Measurements from ENCODE around the gene MPPED2.

The MPPED2 gene

DNA sequence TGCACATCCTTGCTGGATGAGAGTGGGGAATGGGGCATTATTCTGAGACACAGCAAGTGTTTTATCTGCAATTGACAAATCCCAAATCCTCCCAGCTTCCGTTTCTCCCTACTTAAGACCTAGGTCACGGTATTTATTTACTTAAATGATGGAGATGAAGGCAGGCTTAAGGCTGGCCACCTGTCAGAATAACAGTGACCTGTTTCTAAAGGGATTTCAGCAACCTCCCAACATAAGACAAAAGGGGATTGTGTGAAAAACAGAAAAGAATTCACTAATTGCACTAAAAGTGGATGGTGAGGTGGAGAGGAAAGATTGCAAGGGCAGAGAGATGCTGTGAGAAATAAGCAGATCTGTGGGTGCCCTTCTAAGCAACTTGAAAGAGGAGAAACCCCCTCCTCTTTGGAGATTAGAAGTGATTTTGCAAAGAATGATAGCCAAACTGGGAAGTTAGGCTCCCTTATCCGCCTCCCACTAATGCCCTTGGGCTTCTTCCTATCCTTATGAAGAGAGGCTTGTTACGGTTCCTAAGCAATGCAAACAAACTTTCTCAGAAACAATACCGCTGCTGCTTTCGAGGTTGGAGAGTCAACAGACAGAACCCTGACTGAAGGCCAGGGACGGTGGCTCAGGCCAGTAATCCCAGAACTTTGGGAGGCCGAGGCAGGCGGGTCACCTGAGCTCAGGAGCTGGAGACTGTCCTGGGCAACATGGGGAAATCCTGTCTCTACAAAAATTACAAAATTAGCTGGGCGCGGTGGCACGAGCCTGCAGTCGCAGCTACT is 179.0 kb downstream of the MPPED2 start:
- no peak for DNase-seq

GRCh38 chr11:30405385-30405784 is 180.8 kb downstream of the MPPED2 start:
- no peak for DNase-seq

DNA sequence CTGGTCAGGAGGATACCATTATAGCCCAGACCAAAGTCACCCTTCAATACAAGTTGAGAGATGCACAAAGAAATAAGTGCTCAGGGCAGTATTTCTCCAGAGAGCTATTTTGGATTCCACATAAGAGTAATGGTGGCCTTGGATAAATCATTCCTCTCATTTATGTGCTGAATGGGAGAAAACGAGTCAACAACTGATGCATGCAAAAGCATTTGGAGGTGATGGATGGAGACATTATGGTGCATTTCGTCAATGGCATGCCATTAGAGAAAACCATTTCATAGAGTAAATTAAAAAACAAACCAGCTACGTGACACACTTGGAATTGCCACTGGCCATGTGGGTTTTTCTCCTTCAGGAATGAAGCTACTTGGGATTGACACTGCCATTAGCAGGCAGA is 182.0 kb downstream of the MPPED2 start:
- no peak for DNase-seq

- no peak for DNase-seq
These were observed 190.4 kb downstream of the MPPED2 start for GRCh38 chr11:30395751-30396150.

DNA sequence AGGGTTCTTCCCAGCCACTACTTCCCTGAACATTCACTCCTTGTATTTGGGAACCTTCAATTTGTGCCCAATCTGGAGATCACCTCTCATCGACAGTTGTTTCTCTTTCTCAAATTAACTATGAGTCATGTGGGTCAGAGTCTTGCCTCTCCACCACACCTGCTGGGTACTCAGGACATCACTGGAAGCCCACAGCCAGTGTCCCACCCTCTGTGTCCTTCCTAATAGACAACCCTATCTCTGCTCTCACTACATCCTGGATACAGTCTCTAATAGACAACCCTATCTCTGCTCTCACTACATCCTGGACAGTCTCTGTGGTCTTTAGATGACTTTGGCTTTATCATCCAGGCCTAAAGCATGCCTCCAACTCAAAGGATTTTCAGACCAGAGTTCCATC is 193.1 kb downstream of the MPPED2 start:
- no peak for DNase-seq

DNA sequence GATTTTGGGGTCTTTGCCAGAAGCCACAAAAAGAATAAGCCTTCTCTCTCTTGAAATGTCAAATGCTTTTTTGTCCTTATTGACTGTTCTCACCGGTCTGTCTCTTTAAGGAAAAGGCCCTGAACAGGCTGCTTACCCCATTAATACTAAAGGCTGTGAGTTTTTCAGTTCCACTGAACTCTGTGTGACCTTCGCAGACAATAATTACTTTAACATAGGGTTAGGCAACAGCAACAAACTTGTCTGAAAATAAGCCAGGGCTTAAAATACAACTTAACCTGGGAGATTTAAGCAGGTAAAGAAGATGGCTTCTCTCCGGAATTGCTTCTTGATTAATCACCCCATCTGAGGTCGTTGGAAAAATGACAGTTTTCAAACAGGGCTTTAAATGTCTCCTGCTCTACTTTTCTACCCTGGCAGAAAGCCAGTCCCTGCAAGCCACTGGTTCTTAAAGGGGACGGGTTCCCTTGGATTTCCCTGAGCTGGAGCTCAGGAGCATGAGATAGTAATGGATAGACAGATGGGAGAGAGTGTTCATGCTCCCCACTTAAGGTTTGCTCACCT is 193.8 kb downstream of the MPPED2 start:
- no peak for DNase-seq

DNA sequence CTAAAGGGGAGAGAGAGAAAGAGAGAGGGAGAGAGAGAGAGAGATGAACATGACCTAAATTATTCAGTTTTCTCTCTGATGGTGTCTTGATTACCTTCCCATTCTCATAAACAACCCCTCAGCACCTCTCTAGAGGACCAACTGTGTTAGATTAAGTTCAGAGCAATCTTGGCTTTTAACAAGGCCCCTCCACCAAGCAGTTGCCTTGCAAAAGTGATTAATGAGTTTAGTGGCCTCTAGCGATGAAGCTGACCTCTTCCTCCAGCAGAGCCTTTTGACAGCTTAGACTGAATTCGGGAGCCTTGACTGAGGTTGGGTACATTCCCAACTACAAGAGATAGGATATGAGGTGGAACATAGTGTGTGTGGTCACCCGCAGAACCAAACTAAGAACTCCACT is 197.2 kb downstream of the MPPED2 start:
- no peak for DNase-seq

DNA sequence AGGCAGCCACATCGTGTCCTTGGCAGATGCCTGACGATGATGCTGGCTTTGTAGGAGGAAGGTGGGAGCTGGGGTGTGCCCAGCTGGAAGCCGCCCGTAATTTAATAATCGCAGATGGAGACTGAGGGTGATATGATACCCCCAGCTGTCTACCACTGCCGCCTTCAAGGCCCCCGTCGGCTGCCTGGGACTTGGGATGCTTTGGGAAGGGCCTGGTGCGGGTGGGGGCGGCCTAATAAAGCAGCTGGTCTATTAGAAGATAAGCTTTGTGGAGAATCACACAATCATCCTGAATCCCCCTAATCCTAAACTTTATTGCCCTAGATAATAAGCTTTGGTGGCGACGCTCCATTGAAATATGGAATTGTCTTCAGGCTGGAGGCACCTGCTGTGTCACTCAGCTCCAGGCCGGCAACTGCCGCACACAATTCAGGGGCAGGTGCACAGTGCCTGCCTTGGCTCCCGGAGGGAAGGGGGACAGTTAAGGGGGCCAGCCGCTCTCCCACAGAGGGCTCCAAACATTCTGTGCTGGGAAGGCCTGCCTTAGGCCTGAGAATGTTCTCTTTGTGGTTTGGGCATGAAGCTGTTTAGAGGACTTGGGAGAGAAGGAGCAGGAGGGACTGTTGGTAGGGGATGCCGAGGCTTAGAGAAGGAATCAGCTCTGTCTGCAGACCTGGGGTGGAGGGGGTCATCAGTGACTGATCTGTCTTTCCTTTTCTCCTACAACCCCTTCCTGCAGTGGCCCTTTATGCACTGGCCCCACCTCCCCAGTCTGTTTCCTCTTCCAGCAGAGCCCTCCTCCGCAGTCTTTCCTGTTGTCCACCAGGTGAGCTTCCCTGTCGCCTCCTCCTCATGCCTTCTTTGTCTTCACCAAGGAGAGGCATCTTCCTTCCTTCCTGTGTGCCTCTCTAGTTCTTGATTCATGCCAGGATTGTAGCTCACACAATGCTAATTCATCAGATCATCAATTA is 198.0 kb downstream of the MPPED2 start:
- DNase-seq = no peak

- DNase-seq = no peak
These were observed 204.3 kb downstream of the MPPED2 start for GRCh38 chr11:30381879-30382278.

- no peak for DNase-seq
These were observed 205.3 kb downstream of the MPPED2 start for GRCh38 chr11:30380846-30381245.

- DNase-seq = no peak
These were observed 208.8 kb downstream of the MPPED2 start for GRCh38 chr11:30377347-30377746.

GRCh38 chr11:30370164-30370563 is 216.0 kb downstream of the MPPED2 start:
- DNase-seq = no peak

- no peak for DNase-seq
These were observed 217.8 kb downstream of the MPPED2 start for GRCh38 chr11:30368394-30368793.

GRCh38 chr11:30365793-30366517 is 220.2 kb downstream of the MPPED2 start:
- no peak for DNase-seq

GRCh38 chr11:30364837-30365482 is 221.2 kb downstream of the MPPED2 start:
- DNase-seq = no peak

- no peak for DNase-seq
These were observed 221.9 kb downstream of the MPPED2 start for GRCh38 chr11:30364139-30364836.

- no peak for DNase-seq
These were observed 225.4 kb downstream of the MPPED2 start for GRCh38 chr11:30360741-30361140.
